ENCODE results near the gene PODN.

The PODN gene

GRCh38 chr1:53075761-53076163 is 13.7 kb downstream of the PODN start:
- no peak for DNase-seq

- no peak for DNase-seq
Observed at GRCh38 chr1:53076165-53076564, 14.2 kb downstream of the PODN start.

GRCh38 chr1:53076721-53077598 is 14.9 kb downstream of the PODN start:
- no peak for DNase-seq

GRCh38 chr1:53077599-53077965 is 15.6 kb downstream of the PODN start:
- no peak for DNase-seq

- DNase-seq = no peak
Observed at GRCh38 chr1:53078333-53079101, 16.5 kb downstream of the PODN start.

GRCh38 chr1:53079251-53079650 is 17.2 kb downstream of the PODN start:
- DNase-seq = no peak

- no peak for DNase-seq
Observed at GRCh38 chr1:53080041-53080440, 18.0 kb downstream of the PODN start.

- no peak for DNase-seq
Observed at GRCh38 chr1:53080769-53081168, 18.8 kb downstream of the PODN start.

GRCh38 chr1:53081384-53082066 is 19.5 kb downstream of the PODN start:
- DNase-seq = no peak

GRCh38 chr1:53082826-53083455 is 20.9 kb downstream of the PODN start:
- DNase-seq = no peak

GRCh38 chr1:53083636-53084588 is 21.9 kb downstream of the PODN start:
- no peak for DNase-seq

GRCh38 chr1:53084589-53084971 is 22.6 kb downstream of the PODN start:
- no peak for DNase-seq

GRCh38 chr1:53085405-53085804 is 23.4 kb downstream of the PODN start:
- DNase-seq = no peak

GRCh38 chr1:53086491-53087070 is 24.6 kb downstream of the PODN start:
- DNase-seq = peak; percentile 44

GRCh38 chr1:53087332-53088285 is 25.6 kb downstream of the PODN start:
- peak; percentile 30 for DNase-seq

- peak; percentile 82 for DNase-seq
Observed at GRCh38 chr1:53088616-53089300, 26.7 kb downstream of the PODN start.

GRCh38 chr1:53089478-53090226 is 27.6 kb downstream of the PODN start:
- no peak for DNase-seq

- no peak for DNase-seq
Observed at GRCh38 chr1:53090227-53091147, 28.5 kb downstream of the PODN start.
